ENCODE data around the gene DDX49. TPM values are rescaled to one million over a fixed set of nuclear protein-coding genes. Genes with fewer than 3 reads are reported as not detected.
A peak's percentile ranks its signal among the peaks of the same experiment; 100 is the strongest.
"Not testable (repeated sequence)": the region's sequence is repeated elsewhere in the genome, so short reads cannot be mapped to it uniquely, and the experiment has no call there.

Gene DDX49
- total RNA-seq, 2 experiments from 2014 or later, result 63.7 to 82.4 TPM

DNA sequence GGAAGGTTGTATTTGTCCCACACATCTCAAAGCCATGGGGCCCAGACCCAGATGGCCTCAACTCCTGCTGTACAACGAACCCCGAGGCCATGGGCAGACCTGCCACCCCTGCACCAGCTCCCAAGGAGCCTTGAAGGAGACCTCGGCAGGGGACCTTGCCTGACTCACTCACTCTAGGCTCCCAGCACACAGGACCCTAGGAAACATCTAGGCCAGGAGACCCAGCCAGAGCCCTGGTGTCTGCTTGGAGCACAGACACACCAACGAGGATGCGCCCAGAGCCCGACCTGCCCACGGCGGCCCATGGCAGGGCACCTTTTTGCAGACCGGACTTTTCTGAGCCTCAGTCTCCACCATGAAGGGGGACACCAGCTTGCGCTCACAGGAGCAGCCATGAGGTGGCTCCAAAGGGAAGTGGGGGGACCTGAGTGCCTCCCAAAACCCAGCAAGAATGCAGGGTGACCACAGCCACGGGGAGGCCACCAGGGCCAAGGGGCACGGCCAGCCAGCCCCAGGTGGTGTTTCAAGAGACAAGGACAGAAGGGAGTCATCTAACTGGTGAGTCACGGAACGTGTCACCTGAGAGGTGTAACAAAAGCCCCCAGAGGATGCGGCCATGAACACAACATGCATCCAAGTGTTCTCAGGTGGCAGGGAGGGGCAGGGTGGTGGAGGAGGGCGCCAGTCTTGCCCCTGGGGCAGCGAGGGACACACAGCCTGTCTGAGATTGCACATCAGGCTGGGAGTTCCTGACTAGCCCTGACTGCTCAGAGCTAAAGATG is 18.6 kb upstream of the DDX49 start:
- intact Hi-C loops (cut with micrococcal nuclease; ENCODE audit: unreplicated experiment), result no loop called here
- POLR2A ChIA-PET, result interaction anchor here (0.9 kb wide), 1 partner anchor 10 kb away, joined by 3 read pairs; no protein-coding TSS in a partner anchor
- DNase-seq (ENCODE audit: low spot score), result no peak
- H3K4me2 ChIP-seq (ENCODE audit: low read length), result no peak overlapping the region
- peaks cover 16% of the 10 kb centered on the region for H3K36me3 ChIP-seq (ENCODE audit: insufficient read depth, low read length)
- no peaks in the 10 kb centered on the region for H3K79me2 ChIP-seq (ENCODE audit: insufficient read depth, low read depth, low read length)
- H3K4me1 ChIP-seq (ENCODE audit: insufficient read depth, low read length, poor library complexity, severe bottlenecking), result no peaks in the 10 kb centered on the region
- no peak overlapping the region for H2AFZ ChIP-seq (ENCODE audit: low read length)
- H3K9me2 ChIP-seq (ENCODE audit: insufficient read depth, low read length), result no peaks in the 10 kb centered on the region
- no peak overlapping the region for H3K4me3 ChIP-seq (ENCODE audit: low read depth, low read length, poor library complexity, severe bottlenecking)
- CTCF ChIA-PET (ENCODE audit: unreplicated experiment), result no interaction called here
- H3K9me3 ChIP-seq (ENCODE audit: low read length), result no peaks in the 10 kb centered on the region
- no peaks in the 10 kb centered on the region for H4K20me1 ChIP-seq (ENCODE audit: insufficient read depth, low read length)
- TF ChIP-seq CTCF (conservative IDR thresholded peaks at IDR 0.05; ENCODE audit: low read length) (no peak), EZH2phosphoT487 (IDR thresholded peaks at IDR 0.05; ENCODE audit: borderline replicate concordance, low read depth, low read length) (no peak)
- no TSS peak for BruUV-seq (replicated peaks)
- H3K27ac ChIP-seq (ENCODE audit: low read depth, low read length, poor library complexity, severe bottlenecking), result no peak overlapping the region

- Histone ChIP-seq H3K9me3 (ENCODE audit: low read length) (no peaks in the 10 kb centered on the region), H3K4me2 (ENCODE audit: low read length) (no peak overlapping the region), H3K4me3 (ENCODE audit: low read depth, low read length, poor library complexity, severe bottlenecking) (no peak overlapping the region), H4K20me1 (ENCODE audit: insufficient read depth, low read length) (no peaks in the 10 kb centered on the region), H3K79me2 (ENCODE audit: insufficient read depth, low read depth, low read length) (no peaks in the 10 kb centered on the region), H2AFZ (ENCODE audit: low read length) (no peak overlapping the region), H3K36me3 (ENCODE audit: insufficient read depth, low read length) (peaks cover 19% of the 10 kb centered on the region), H3K9me2 (ENCODE audit: insufficient read depth, low read length) (no peaks in the 10 kb centered on the region), H3K27ac (ENCODE audit: low read depth, low read length, poor library complexity, severe bottlenecking) (no peak overlapping the region), H3K4me1 (ENCODE audit: insufficient read depth, low read length, poor library complexity, severe bottlenecking) (no peaks in the 10 kb centered on the region)
- POLR2A ChIA-PET, result interaction anchor here (0.9 kb wide), 1 partner anchor 10 kb away, joined by 3 read pairs; no protein-coding TSS in a partner anchor
- CTCF ChIA-PET (ENCODE audit: unreplicated experiment), result no interaction called here
- TSS peak; percentile 66 for BruUV-seq (replicated peaks)
- TF ChIP-seq CTCF (conservative IDR thresholded peaks at IDR 0.05; ENCODE audit: low read length), result no peak
- no peak for TF ChIP-seq EZH2phosphoT487 (IDR thresholded peaks at IDR 0.05; ENCODE audit: borderline replicate concordance, low read depth, low read length)
- no peak for DNase-seq (ENCODE audit: low spot score)
- intact Hi-C loops (cut with micrococcal nuclease; ENCODE audit: unreplicated experiment), result no loop called here
Observed at GRCh38 chr19:18901491-18901890, 18.0 kb upstream of the DDX49 start.

GRCh38 chr19:18902519-18902918 is 17.0 kb upstream of the DDX49 start:
- H3K9me2 ChIP-seq (ENCODE audit: insufficient read depth, low read length); H3K9me3 ChIP-seq (ENCODE audit: low read length); H3K4me3 ChIP-seq (ENCODE audit: low read depth, low read length, poor library complexity, severe bottlenecking); POLR2A ChIA-PET; H3K27ac ChIP-seq (ENCODE audit: low read depth, low read length, poor library complexity, severe bottlenecking); H2AFZ ChIP-seq (ENCODE audit: low read length); CTCF ChIA-PET (ENCODE audit: unreplicated experiment); H4K20me1 ChIP-seq (ENCODE audit: insufficient read depth, low read length); DNase-seq (ENCODE audit: low spot score); intact Hi-C loops (cut with micrococcal nuclease; ENCODE audit: unreplicated experiment); BruUV-seq (replicated peaks); H3K4me2 ChIP-seq (ENCODE audit: low read length); H3K4me1 ChIP-seq (ENCODE audit: insufficient read depth, low read length, poor library complexity, severe bottlenecking); H3K79me2 ChIP-seq (ENCODE audit: insufficient read depth, low read depth, low read length): not testable (repeated sequence)
- H3K36me3 ChIP-seq (ENCODE audit: insufficient read depth, low read length), result peaks cover 25% of the 10 kb centered on the region

All from OCI-LY7 (cell line).